H1 (cell line): ENCODE data around the gene PTPN12. TPM values are rescaled to one million over a fixed set of nuclear protein-coding genes. Genes with fewer than 3 reads are reported as not detected.

Experiments used
- ATF2 ChIP-seq: IDR thresholded peaks from 2 replicates; pipeline ENCODE4 v1.6.1; 2012; ENCODE audit warnings: low read length, inconsistent platforms
- BCL11A ChIP-seq, 2 experiments: IDR thresholded peaks; one replicate each; pipeline ENCODE4 v1.6.1; 2011; ENCODE audit warnings: low read depth in 2 of 2, low read length in 2 of 2, mild to moderate bottlenecking in 2 of 2
- EP300 ChIP-seq, 2 experiments: IDR thresholded peaks; 1 replicate in 1 of 2; 2 replicates in 1 of 2; pipeline ENCODE4 v1.6.1; 2011 to 2012; ENCODE audit warnings: low read depth in 2 of 2, low read length in 2 of 2, mild to moderate bottlenecking in 2 of 2, borderline replicate concordance in 1 of 2, inconsistent platforms in 1 of 2, moderate library complexity in 1 of 2
- polyA plus RNA-seq, 7 experiments: library from polyadenylated mRNA; depleted of rRNA in 3 of 7; stranded (reverse) in 5 of 7; unstranded in 2 of 7; fragments of >200 nt in 5 of 7; fragments of 200-250 nt in 2 of 7; gene quantifications; 1 replicate in 5 of 7; 2 replicates in 1 of 7; 4 replicates in 1 of 7; pipeline versions ENCODE4 v1.2.1 to v1.2.3, GENCODE V29; 2011 to 2013; ENCODE audit warnings: missing spikeins in 2 of 7, mixed read lengths in 2 of 7
- total RNA-seq: library from RNA; stranded (reverse); fragmentation: NEBNext Ultra II Directional; extraction: Animal tissue kit (Norgen Biotek cat#: 25700); gene quantifications from 2 replicates; pipeline ENCODE4 v1.2.1, GENCODE V29; 2021

The PTPN12 gene
- total and polyA plus RNA-seq, 2 of the 8 experiments (the other 6 are each of a cell fraction or from before 2014, with no cell fraction given): 39.7 to 132 TPM

DNA sequence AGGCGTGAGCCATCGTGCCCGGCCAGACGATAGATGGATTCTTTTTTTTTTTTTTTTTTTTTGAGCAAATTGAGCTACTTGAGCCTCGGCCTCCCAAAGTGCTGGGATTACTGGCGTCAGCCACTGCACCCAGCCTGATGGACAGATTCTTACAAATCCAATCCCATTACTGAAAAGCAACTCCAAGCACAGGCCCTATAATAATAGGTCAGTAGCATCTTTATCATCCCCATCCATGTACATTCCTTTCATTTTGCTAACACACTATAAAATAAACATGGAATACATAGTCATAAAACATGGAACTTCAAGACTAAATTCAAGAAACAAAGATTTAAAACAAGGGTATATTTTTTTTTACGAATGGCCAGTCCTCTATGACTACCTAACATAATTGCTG, 143.2 kb downstream of the PTPN12 start (continued):
- no peak for TF ChIP-seq ATF2
- no peak for TF ChIP-seq BCL11A (IDR thresholded peaks at IDR 0.05; ENCODE audit: low read depth in 2 of 2, low read length in 2 of 2)
- no peak for TF ChIP-seq EP300 (IDR thresholded peaks at IDR 0.05; ENCODE audit: borderline replicate concordance in 1 of 2, low read depth in 2 of 2, low read length in 2 of 2)
